Kidney (tissue), 14 donors: Measurements from ENCODE around the gene GORASP1. TPM values are rescaled to one million over a fixed set of nuclear protein-coding genes. Genes with fewer than 3 reads are reported as not detected.

Experiments used
- DNase-seq, 5 donors: peaks; one replicate each; pipeline ENCODE4 v3.0.0-alpha.2; 2013 to 2020
- FAIRE-seq: peaks from 2 replicates; lab custom pipeline; 2012; peaks lifted over from hg19 to GRCh38; lab: Jason Lieb, UNC
- H3K27ac ChIP-seq, 2 donors: one replicate each; pipeline ENCODE4 v1.7.0; 2013; ENCODE audit warnings: low read depth in 2 of 2, low read length in 2 of 2, inconsistent platforms in 1 of 2
- H3K27me3 ChIP-seq: one replicate; pipeline ENCODE4 v1.7.1; 2013; ENCODE audit warnings: low read length, inconsistent platforms; ENCODE audit not compliant: control insufficient read depth, insufficient read depth
- H3K36me3 ChIP-seq, 3 donors: one replicate each; pipeline versions ENCODE4 v1.7.0 to v1.7.1; 2013; ENCODE audit warnings: low read length in 3 of 3, control low read depth in 1 of 3, inconsistent platforms in 1 of 3; ENCODE audit not compliant: insufficient read depth in 3 of 3, control insufficient read depth in 2 of 3
- H3K4me1 ChIP-seq, 3 donors: one replicate each; pipeline versions ENCODE4 v1.7.0 to v1.7.1; 2013; ENCODE audit warnings: low read length in 3 of 3, inconsistent platforms in 1 of 3, low read depth in 1 of 3; ENCODE audit not compliant: control insufficient read depth in 2 of 3, insufficient read depth in 2 of 3
- H3K4me3 ChIP-seq, 3 donors: one replicate each; pipeline versions ENCODE4 v1.7.0 to v1.8.1; 2013; ENCODE audit warnings: low read length in 3 of 3, control low read depth in 1 of 3, inconsistent platforms in 1 of 3
- H3K9ac ChIP-seq, 3 donors: one replicate each; pipeline versions ENCODE4 v1.7.0 to v1.7.1; 2013; ENCODE audit warnings: low read length in 3 of 3, control low read depth in 1 of 3, inconsistent platforms in 1 of 3
- H3K9me3 ChIP-seq, 3 donors: one replicate each; pipeline versions ENCODE4 v1.7.0 to v1.7.1; 2013; ENCODE audit warnings: low read length in 3 of 3, control low read depth in 1 of 3, inconsistent platforms in 1 of 3; ENCODE audit not compliant: control insufficient read depth in 2 of 3, insufficient read depth in 1 of 3
- CTCF ChIP-seq: IDR thresholded peaks from 3 replicates; pipeline ENCODE4 v1.5.1; 2012; ENCODE audit warnings: mild to moderate bottlenecking, moderate library complexity, borderline replicate concordance; ENCODE audit not compliant: insufficient read depth; ENCODE audit errors: extremely low read depth
- intact Hi-C: fragments of 100-400 bp; cut with DNase I; formaldehyde crosslinking; loops from one replicate; pipeline ENCODE4 v1.11.1; 2022
- polyA plus RNA-seq: library from polyadenylated mRNA; stranded (reverse); fragments of 350-450 nt; fragmentation: Illumina TruSeq; extraction: RNeasy Lipid Tissue Mini Kit (QIAGEN cat#74804); gene quantifications from one replicate; pipeline ENCODE4 v1.2.3, GENCODE V29; 2014; ENCODE audit warnings: low read depth, low replicate concordance; ENCODE audit not compliant: insufficient read depth
- total RNA-seq: library from RNA; stranded (reverse); fragmentation: NEBNext Ultra II Directional; extraction: Animal tissue kit (Norgen Biotek cat#: 25700); gene quantifications from one replicate; pipeline ENCODE4 v1.2.1, GENCODE V29; 2021
- donor health status: control.
- donor health status: control.
- donor health status: control.
- donor health status: control.
- donor health status: control.
- donor health status: DM: yes; HTN: yes; CAD: no.
- donor health status: Normal renal cell carcinoma (clear cell type).

Gene GORASP1
- total and polyA plus RNA-seq, 2 donors from 2014 or later, result 38.8 to 70.9 TPM

- H3K36me3 ChIP-seq, result peaks cover 9 to 39% (median 19%) of the 10 kb centered on the region in 3 donors
- no peaks in the 10 kb centered on the region for H3K9me3 ChIP-seq
- H3K4me1 ChIP-seq, result no peaks in the 10 kb centered on the region
- H3K27ac ChIP-seq, result no peak overlapping the region
- H3K4me3 ChIP-seq, result no peak overlapping the region
- DNase-seq, result no peak
- H3K9ac ChIP-seq, result no peak overlapping the region
- intact Hi-C loops, result no loop called here
- no peak for FAIRE-seq
- H3K27me3 ChIP-seq, result no peaks in the 10 kb centered on the region
- no peak for TF ChIP-seq CTCF
Measured at GRCh38 chr3:39068556-39068955, 38.9 kb downstream of the GORASP1 start.

DNA sequence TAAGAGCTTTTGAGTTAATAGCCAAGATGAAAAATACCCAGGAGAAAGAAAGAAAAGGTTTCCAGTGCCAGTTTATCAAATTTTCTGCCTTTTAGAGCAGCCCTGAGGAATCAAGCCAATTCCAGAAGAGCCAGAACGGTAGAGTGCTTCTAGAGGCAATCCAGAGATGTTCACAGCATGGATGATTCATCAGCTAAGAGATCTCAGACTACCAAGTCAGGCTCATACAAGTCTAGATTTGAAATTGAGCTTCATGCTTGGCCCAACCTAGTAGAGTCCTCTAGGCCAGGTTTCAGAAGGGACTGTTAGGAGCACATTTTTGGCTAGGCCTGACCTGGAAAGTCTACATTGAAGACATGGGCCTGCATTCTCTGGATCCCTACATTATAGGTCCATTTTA lies 40.1 kb downstream of the GORASP1 start:
- intact Hi-C loops, result no loop called here
- Histone ChIP-seq H3K27ac (no peak overlapping the region), H3K9ac (no peak overlapping the region), H3K9me3 (no peaks in the 10 kb centered on the region), H3K27me3 (no peaks in the 10 kb centered on the region), H3K36me3 (peaks cover 7 to 29% (median 13%) of the 10 kb centered on the region in 3 donors), H3K4me1 (peaks cover 0 to 3% (median 0%) of the 10 kb centered on the region in 3 donors), H3K4me3 (no peak overlapping the region)
- FAIRE-seq (no peak), DNase-seq (no peak)
- TF ChIP-seq CTCF, result no peak

DNA sequence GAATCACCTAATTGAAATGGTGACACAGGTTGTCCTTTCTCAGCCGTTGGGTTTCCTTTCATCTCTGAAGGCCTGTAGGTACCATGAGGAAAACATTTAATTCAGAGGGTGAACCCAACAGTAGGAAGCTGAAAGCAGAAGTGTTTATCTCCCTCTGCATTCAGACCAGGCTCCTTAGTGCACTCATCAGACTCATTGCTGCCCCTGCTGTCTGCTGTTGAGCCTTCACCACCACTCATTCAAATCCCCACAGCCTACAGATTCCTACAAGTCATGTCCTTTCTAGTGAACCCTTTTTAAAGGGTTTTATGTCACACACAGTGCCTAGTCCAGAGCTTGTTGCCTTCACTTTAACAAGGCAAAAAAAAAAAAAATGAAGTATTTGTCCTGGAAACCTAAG lies 42.2 kb downstream of the GORASP1 start:
- FAIRE-seq, result no peak
- intact Hi-C loops, result no loop called here
- H3K9me3 ChIP-seq, result no peaks in the 10 kb centered on the region
- peak; percentile 30 for TF ChIP-seq CTCF
- no peak overlapping the region for H3K9ac ChIP-seq
- H3K36me3 ChIP-seq, result peaks cover 7 to 22% (median 9%) of the 10 kb centered on the region in 3 donors
- H3K4me1 ChIP-seq, result peaks cover 0 to 3% (median 0%) of the 10 kb centered on the region in 3 donors
- H3K4me3 ChIP-seq, result no peak overlapping the region
- DNase-seq, result peak in 3 of 5 donors; percentile 18 to 48 (median 40)
- H3K27ac ChIP-seq, result no peak overlapping the region
- no peaks in the 10 kb centered on the region for H3K27me3 ChIP-seq

DNA sequence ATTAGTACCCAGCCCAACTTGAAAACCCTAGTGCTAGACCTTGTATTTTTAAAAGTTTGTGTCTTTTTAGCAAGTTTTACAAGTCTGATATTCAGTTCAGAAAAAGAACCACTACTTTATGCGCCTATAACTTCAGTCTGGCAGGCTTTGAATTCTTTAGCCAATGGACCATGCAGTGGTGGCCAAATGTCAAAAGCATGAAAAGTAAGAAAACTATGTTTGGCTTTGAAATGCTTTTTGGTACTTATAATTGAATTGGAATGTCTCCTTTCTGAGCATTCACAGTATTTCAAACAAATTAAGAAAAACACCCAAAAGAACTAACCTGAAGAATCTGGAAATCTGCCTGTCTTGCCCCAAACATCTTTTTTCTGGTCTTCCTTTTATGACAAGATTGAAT lies 42.8 kb downstream of the GORASP1 start:
- Histone ChIP-seq H3K9me3 (no peaks in the 10 kb centered on the region), H3K36me3 (peaks cover 5 to 17% (median 7%) of the 10 kb centered on the region in 3 donors), H3K27me3 (no peaks in the 10 kb centered on the region), H3K9ac (no peak overlapping the region), H3K4me1 (peaks cover 0 to 3% (median 0%) of the 10 kb centered on the region in 3 donors), H3K4me3 (no peak overlapping the region), H3K27ac (no peak overlapping the region)
- intact Hi-C loops, result no loop called here
- peak in 2 of 5 donors; percentile 42 to 51 for DNase-seq
- TF ChIP-seq CTCF, result no peak
- no peak for FAIRE-seq
